RKO (cell line): ENCODE results near the gene CDH20.
"Not testable (repeated sequence)": the region's sequence is repeated elsewhere in the genome, so short reads cannot be mapped to it uniquely, and the experiment has no call there.

Source experiments
- DNase-seq: peaks from one replicate; pipeline ENCODE4 v3.0.0-alpha.2; 2016; ENCODE audit warnings: low spot score

Gene CDH20

GRCh38 chr18:61348230-61348629 lies 15.0 kb downstream of the CDH20 start:
- DNase-seq = no peak

- peak; percentile 5 for DNase-seq
Measured at GRCh38 chr18:61350578-61350977, 17.3 kb downstream of the CDH20 start.

- no peak for DNase-seq
Measured at GRCh38 chr18:61352059-61352458, 18.8 kb downstream of the CDH20 start.

- no peak for DNase-seq
Measured at GRCh38 chr18:61352611-61353010, 19.4 kb downstream of the CDH20 start.

GRCh38 chr18:61360404-61361383 lies 27.5 kb downstream of the CDH20 start:
- no peak for DNase-seq

- peak; percentile 62 for DNase-seq
Measured at GRCh38 chr18:61362511-61362910, 29.3 kb downstream of the CDH20 start.

- DNase-seq = no peak
Measured at GRCh38 chr18:61364953-61365352, 31.7 kb downstream of the CDH20 start.

GRCh38 chr18:61368001-61368400 lies 34.8 kb downstream of the CDH20 start:
- no peak for DNase-seq

- DNase-seq = not testable (repeated sequence)
Measured at GRCh38 chr18:61369671-61370070, 36.4 kb downstream of the CDH20 start.

GRCh38 chr18:61371111-61371510 lies 37.9 kb downstream of the CDH20 start:
- DNase-seq = no peak

GRCh38 chr18:61379827-61380226 lies 46.6 kb downstream of the CDH20 start:
- DNase-seq = no peak

- no peak for DNase-seq
Measured at GRCh38 chr18:61388010-61388409, 54.8 kb downstream of the CDH20 start.

- DNase-seq = no peak
Measured at GRCh38 chr18:61394983-61395382, 61.8 kb downstream of the CDH20 start.

- no peak for DNase-seq
Measured at GRCh38 chr18:61397222-61397621, 64.0 kb downstream of the CDH20 start.

- peak; percentile 19 for DNase-seq
Measured at GRCh38 chr18:61398961-61399705, 65.9 kb downstream of the CDH20 start.

- no peak for DNase-seq
Measured at GRCh38 chr18:61400016-61400635, 66.9 kb downstream of the CDH20 start.

- no peak for DNase-seq
Measured at GRCh38 chr18:61400716-61401115, 67.5 kb downstream of the CDH20 start.

- no peak for DNase-seq
Measured at GRCh38 chr18:61402726-61403125, 69.5 kb downstream of the CDH20 start.

GRCh38 chr18:61413396-61413795 lies 80.2 kb downstream of the CDH20 start:
- no peak for DNase-seq

GRCh38 chr18:61414086-61414485 lies 80.9 kb downstream of the CDH20 start:
- no peak for DNase-seq

- DNase-seq = no peak
Measured at GRCh38 chr18:61419763-61420162, 86.5 kb downstream of the CDH20 start.

GRCh38 chr18:61420218-61420885 lies 87.1 kb downstream of the CDH20 start:
- no peak for DNase-seq
